Neuron (in vitro differentiated cells): Measurements from ENCODE around the gene LIPF.

Experiments
- H2AFZ ChIP-seq: one replicate; pipeline ENCODE4 v1.6.1; 2013; ENCODE audit warnings: low read depth, mild to moderate bottlenecking, inconsistent platforms, low read length, moderate library complexity
- H3K27me3 ChIP-seq: one replicate; pipeline ENCODE4 v1.6.1; 2013; ENCODE audit warnings: low read length; ENCODE audit not compliant: insufficient read depth
- H3K36me3 ChIP-seq: one replicate; pipeline ENCODE4 v1.6.1; 2013; ENCODE audit warnings: low read length; ENCODE audit not compliant: insufficient read depth
- H3K4me1 ChIP-seq: one replicate; pipeline ENCODE4 v1.6.1; 2013; ENCODE audit warnings: low read length; ENCODE audit not compliant: insufficient read depth
- H3K4me3 ChIP-seq: 2 replicates; pipeline ENCODE4 v1.5.1; 2013; ENCODE audit warnings: mild to moderate bottlenecking, low read length, moderate library complexity
- H3K9me3 ChIP-seq: one replicate; pipeline ENCODE4 v1.6.1; 2013; ENCODE audit warnings: low read length

The LIPF gene

DNA sequence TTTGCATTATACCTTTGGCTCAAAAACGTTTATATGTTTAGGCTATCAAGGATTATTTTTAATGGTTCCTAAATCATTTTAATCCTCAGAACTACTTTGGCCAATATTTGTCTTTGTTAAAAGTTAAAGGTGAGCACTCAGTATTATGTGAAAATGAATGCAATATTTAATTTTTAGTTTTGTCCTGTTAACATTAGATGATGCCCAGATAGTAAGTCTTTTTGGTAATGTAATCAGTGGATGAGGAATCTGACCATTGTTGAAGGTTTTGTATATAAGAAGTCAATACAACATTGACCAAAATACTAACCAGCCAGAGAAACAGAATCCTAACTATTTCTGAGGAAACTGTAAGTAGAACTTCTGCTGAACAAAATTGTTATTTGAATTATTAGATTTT, at the start of gene LIPF:
TSS of gene LIPF (plus strand) at position 301 of the 400 bp plus-strand sequence. CDS start 2,856 bp downstream, outside the sequence.
- no peak within 1 kb of the TSS for H2AFZ ChIP-seq
- no peaks in the 10 kb centered on the region for H3K4me1 ChIP-seq
- H3K27me3 ChIP-seq: no peaks in the 10 kb centered on the region
- no peaks in the 10 kb centered on the region for H3K36me3 ChIP-seq
- no peak within 1 kb of the TSS for H3K4me3 ChIP-seq
- no peaks in the 10 kb centered on the region for H3K9me3 ChIP-seq

- Histone ChIP-seq H3K9me3 (no peaks in the 10 kb centered on the region), H2AFZ (no peak overlapping the region), H3K27me3 (no peaks in the 10 kb centered on the region), H3K4me1 (no peaks in the 10 kb centered on the region), H3K36me3 (no peaks in the 10 kb centered on the region), H3K4me3 (no peak overlapping the region)
Observed at GRCh38 chr10:88616250-88616977, 47.8 kb upstream of the LIPF start.

- Histone ChIP-seq H3K27me3 (no peaks in the 10 kb centered on the region), H2AFZ (no peak overlapping the region), H3K4me3 (no peak overlapping the region), H3K4me1 (no peaks in the 10 kb centered on the region), H3K36me3 (no peaks in the 10 kb centered on the region), H3K9me3 (no peaks in the 10 kb centered on the region)
Observed at GRCh38 chr10:88617772-88618300, 46.4 kb upstream of the LIPF start.

- Histone ChIP-seq H3K36me3 (no peaks in the 10 kb centered on the region), H3K27me3 (no peaks in the 10 kb centered on the region), H3K4me3 (no peak overlapping the region)
Observed at GRCh38 chr10:88618496-88618895, 45.7 kb upstream of the LIPF start.

DNA sequence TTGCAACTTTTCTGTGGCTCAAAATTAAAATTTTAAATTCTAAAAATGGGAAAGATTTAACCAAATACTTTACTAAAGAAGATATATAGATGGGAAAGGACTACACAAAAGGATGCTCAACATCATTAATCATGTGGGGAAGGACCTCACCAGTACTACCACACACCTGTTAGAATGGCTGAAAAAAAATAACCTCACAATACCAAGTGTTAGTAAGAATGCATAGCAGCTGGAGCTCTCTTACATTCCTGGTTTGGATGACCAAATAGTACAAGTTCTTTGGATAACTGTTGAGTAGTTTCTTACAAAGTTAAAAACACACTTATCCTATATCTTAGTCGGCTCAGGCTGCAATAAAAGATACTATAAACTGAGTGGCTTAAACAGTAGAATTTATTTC, 43.8 kb upstream of the LIPF start:
- Histone ChIP-seq H3K27me3 (no peaks in the 10 kb centered on the region), H3K36me3 (no peaks in the 10 kb centered on the region), H3K4me1 (no peaks in the 10 kb centered on the region), H2AFZ (no peak overlapping the region), H3K9me3 (no peaks in the 10 kb centered on the region), H3K4me3 (no peak overlapping the region)

More at GRCh38 chr10:88618496-88618895, 45.7 kb upstream of the LIPF start:
- no peaks in the 10 kb centered on the region for H3K9me3 ChIP-seq
- no peak overlapping the region for H2AFZ ChIP-seq
- no peaks in the 10 kb centered on the region for H3K4me1 ChIP-seq

DNA sequence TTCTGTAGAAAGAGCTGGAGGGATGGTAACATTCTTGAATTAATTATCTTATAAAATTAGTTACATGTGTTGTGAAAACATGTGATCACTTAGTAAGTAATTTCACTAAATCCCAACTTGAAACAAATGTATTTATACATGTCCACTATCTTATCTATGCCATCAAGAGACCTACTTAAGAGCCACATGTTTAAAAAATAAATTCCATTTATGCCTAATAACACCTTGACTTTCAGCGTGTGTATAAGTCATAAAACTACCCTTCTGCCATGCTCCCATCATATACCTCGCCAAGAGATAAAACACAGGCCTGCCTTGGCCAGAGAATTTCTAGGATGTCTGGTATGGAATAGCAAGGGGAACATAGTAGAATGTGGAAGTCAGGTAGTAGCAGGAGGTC, 40.4 kb upstream of the LIPF start:
- no peak overlapping the region for H2AFZ ChIP-seq
- no peaks in the 10 kb centered on the region for H3K36me3 ChIP-seq
- no peaks in the 10 kb centered on the region for H3K27me3 ChIP-seq
- H3K4me3 ChIP-seq: no peak overlapping the region
- H3K9me3 ChIP-seq: no peaks in the 10 kb centered on the region
- H3K4me1 ChIP-seq: no peaks in the 10 kb centered on the region

DNA sequence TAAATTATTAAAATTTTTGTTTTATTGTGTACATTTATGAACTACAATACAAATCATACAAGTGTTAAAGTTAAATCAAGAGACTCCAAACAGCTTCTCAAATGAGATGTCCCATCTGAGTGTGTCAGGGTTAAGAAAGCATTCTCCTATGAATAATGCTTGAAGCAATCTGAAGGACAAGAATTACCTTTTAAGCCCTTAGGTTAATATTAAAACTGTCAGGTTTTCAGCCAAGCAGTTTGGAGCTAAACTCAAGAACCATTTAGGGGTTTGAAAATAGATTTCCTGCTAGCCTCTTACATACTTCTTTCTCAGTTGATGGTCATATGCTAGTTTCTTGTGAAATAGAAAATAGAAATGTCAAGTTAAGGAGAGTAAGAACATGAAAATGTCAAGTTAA, 39.4 kb upstream of the LIPF start:
- no peaks in the 10 kb centered on the region for H3K9me3 ChIP-seq
- no peaks in the 10 kb centered on the region for H3K36me3 ChIP-seq
- no peaks in the 10 kb centered on the region for H3K27me3 ChIP-seq
- no peaks in the 10 kb centered on the region for H3K4me1 ChIP-seq
- no peak overlapping the region for H2AFZ ChIP-seq
- H3K4me3 ChIP-seq: no peak overlapping the region

GRCh38 chr10:88640186-88640585, 24.1 kb upstream of the LIPF start:
- Histone ChIP-seq H3K4me1 (no peaks in the 10 kb centered on the region), H3K27me3 (no peaks in the 10 kb centered on the region), H2AFZ (no peak overlapping the region), H3K36me3 (no peaks in the 10 kb centered on the region), H3K4me3 (no peak overlapping the region), H3K9me3 (no peaks in the 10 kb centered on the region)

DNA sequence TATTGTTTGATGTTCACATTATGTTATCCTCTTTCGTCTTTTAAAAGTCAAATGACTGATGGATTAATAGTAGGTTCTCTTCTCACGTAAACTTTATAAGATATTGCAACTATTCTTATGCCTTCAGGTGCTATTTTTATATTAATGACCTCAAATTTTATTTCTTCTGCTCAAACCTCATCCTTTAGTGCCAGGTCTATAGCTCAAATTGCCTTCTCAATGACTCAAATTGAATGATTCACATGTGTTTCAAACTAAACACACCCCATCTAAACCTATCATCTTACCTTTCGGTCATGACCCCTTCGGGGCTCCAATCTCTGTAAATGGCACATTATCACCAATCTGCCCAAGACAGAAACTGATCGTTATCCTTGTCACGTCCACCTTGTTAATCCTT, 22.0 kb upstream of the LIPF start:
- H3K9me3 ChIP-seq: no peaks in the 10 kb centered on the region
- no peak overlapping the region for H2AFZ ChIP-seq
- no peaks in the 10 kb centered on the region for H3K4me1 ChIP-seq
- H3K36me3 ChIP-seq: no peaks in the 10 kb centered on the region
- H3K27me3 ChIP-seq: no peaks in the 10 kb centered on the region
- H3K4me3 ChIP-seq: no peak overlapping the region

DNA sequence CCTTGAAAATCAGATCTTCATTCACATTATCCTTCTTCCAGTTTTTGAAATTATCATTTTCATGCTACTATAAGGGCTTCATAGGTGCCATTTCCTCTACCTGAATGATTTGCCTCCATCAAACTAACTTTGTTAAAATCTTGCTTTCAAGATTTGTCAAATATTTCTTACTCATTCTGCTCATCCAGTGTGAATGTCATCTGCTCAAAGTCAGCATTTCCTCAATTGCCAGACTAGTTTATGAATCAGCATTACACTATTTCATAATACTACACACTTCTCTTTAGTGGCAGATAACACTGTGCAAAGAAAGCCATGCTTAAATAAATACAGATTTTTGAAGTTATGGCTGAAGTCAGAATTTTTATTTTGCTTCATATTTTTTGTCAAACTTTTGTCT, 21.3 kb upstream of the LIPF start:
- Histone ChIP-seq H3K4me1 (no peaks in the 10 kb centered on the region), H3K27me3 (no peaks in the 10 kb centered on the region), H3K36me3 (no peaks in the 10 kb centered on the region), H2AFZ (no peak overlapping the region), H3K4me3 (no peak overlapping the region), H3K9me3 (no peaks in the 10 kb centered on the region)

GRCh38 chr10:88647061-88647615, 17.1 kb upstream of the LIPF start:
- no peaks in the 10 kb centered on the region for H3K9me3 ChIP-seq

DNA sequence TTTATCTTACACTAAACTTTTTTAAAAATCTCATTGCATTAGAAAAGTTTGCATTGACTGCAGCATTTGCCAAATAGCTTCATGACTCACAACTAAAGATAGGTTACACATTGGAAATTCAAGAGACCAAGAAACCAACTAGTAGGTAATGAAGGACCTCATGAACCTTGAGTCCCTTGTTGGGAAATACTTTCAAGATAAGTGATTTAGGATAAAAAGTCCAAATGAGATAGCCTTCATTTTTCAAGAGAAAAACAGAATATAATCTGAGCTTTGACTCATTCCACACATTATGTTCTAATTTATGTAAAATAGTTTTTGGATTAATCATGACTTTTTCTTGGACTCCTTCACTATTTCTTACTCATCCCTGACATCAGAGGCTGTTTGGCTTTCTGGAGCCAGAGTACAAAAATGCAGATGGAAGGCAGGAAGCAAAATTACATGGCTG, 13.1 kb upstream of the LIPF start:
- H2AFZ ChIP-seq: no peak overlapping the region
- no peaks in the 10 kb centered on the region for H3K36me3 ChIP-seq
- no peaks in the 10 kb centered on the region for H3K27me3 ChIP-seq
- no peaks in the 10 kb centered on the region for H3K4me1 ChIP-seq
- H3K4me3 ChIP-seq: no peak overlapping the region
- no peaks in the 10 kb centered on the region for H3K9me3 ChIP-seq

More at GRCh38 chr10:88647061-88647615, 17.1 kb upstream of the LIPF start:
- no peak overlapping the region for H3K4me3 ChIP-seq
- H3K27me3 ChIP-seq: no peaks in the 10 kb centered on the region
- no peak overlapping the region for H2AFZ ChIP-seq
- H3K36me3 ChIP-seq: no peaks in the 10 kb centered on the region
- no peaks in the 10 kb centered on the region for H3K4me1 ChIP-seq

- no peak overlapping the region for H2AFZ ChIP-seq
- no peaks in the 10 kb centered on the region for H3K4me1 ChIP-seq
- no peaks in the 10 kb centered on the region for H3K9me3 ChIP-seq
- no peaks in the 10 kb centered on the region for H3K27me3 ChIP-seq
- H3K36me3 ChIP-seq: no peaks in the 10 kb centered on the region
- no peak overlapping the region for H3K4me3 ChIP-seq
Observed at GRCh38 chr10:88652616-88653015, 11.6 kb upstream of the LIPF start.
